ENCODE results near the gene KDSR.

KDSR gene, protein sequence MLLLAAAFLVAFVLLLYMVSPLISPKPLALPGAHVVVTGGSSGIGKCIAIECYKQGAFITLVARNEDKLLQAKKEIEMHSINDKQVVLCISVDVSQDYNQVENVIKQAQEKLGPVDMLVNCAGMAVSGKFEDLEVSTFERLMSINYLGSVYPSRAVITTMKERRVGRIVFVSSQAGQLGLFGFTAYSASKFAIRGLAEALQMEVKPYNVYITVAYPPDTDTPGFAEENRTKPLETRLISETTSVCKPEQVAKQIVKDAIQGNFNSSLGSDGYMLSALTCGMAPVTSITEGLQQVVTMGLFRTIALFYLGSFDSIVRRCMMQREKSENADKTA

DNA sequence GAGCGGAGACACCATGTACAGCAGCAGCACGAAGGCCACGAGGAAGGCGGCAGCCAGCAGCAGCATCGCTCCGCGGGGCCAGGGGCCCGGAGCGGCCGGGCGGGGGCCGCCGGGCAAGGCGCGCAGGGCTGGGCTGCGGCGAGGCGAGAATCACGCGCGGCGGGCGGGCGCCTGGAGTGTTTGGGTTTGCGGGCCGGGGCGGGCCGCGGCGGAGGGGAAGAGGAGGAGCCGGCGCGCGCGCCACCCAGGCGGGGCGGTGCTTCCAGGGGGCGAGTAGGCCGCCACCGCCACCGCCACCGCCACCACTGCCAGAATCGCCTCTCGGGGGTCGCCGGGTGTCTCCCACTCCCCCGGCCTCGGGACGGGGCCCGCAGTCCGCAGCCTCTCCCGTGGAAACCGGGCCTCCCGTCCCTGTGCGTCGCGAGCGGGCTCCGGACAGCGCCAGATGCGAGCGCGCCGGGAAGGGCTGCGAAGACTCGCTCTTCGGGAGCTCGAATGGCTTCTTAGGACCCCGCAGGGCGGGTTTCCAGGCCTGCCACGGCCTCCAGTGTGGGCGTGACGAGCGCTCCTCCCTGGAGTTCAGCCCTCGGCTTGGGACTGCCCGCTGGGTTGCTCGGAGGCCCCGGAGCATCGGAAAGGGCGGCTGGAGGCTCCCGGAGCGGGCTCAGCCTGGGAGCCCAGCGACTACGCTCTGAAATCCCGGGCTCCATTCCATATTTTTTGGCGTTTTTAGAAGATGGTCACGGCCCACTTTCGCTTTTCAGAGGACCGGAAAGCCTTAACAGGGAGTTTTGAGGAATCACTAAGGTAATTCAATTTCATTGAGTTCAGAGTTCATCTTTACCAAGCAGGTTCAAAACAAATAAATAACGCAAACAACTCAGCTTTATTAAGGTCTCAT lies at the start of gene KDSR:
Gene KDSR, minus strand, starts transcription at position 154 of the 901 bp plus-strand sequence. Its CDS starts 88 bp downstream, at position 66.
- DNase-seq (ENCODE audit: extremely low spot score) = peak; percentile 93
- CTCF ChIA-PET = interaction anchor here (0.6 to 1.3 kb wide), 3 partner anchors 42 to 59 kb away, joined by 3 read pairs; no protein-coding TSS in a partner anchor
- TF ChIP-seq, protein P1, sequence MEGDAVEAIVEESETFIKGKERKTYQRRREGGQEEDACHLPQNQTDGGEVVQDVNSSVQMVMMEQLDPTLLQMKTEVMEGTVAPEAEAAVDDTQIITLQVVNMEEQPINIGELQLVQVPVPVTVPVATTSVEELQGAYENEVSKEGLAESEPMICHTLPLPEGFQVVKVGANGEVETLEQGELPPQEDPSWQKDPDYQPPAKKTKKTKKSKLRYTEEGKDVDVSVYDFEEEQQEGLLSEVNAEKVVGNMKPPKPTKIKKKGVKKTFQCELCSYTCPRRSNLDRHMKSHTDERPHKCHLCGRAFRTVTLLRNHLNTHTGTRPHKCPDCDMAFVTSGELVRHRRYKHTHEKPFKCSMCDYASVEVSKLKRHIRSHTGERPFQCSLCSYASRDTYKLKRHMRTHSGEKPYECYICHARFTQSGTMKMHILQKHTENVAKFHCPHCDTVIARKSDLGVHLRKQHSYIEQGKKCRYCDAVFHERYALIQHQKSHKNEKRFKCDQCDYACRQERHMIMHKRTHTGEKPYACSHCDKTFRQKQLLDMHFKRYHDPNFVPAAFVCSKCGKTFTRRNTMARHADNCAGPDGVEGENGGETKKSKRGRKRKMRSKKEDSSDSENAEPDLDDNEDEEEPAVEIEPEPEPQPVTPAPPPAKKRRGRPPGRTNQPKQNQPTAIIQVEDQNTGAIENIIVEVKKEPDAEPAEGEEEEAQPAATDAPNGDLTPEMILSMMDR (IDR thresholded peaks at IDR 0.05; ENCODE audit: control extremely low read depth, extremely low read depth, low read depth, missing control alignments) = no peak
- POLR2A ChIA-PET = interaction anchor here (1.3 kb wide), 1 partner anchor 28 kb away, joined by 3 read pairs; no protein-coding TSS in a partner anchor

DNA sequence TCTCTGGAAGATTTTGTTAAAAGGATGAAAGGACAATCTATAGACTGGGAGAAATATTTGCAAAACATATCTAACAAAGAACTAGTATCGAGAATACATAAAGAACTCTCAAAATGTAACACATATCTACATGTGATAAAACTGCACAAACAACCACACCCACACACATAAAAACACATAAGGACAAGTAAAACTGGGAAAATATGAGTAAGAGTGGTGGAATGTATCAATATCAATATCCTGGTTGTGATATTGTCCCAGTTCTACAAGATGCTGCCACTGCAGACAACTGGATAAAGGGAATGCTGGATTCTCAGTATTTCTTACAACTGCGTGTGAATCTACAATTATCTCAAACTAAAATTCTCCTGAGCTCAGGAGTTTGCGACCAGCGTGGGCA lies 45.9 kb upstream of the KDSR start:
- ChIA-PET POLR2A (no interaction called here), CTCF (interaction anchor here (0.8 kb wide), 1 partner anchor 23 kb away, joined by 3 read pairs; no protein-coding TSS in a partner anchor)
- no peak for DNase-seq (ENCODE audit: extremely low spot score)
- TF ChIP-seq, protein P1 (IDR thresholded peaks at IDR 0.05; ENCODE audit: control extremely low read depth, extremely low read depth, low read depth, missing control alignments) = no peak

DNA sequence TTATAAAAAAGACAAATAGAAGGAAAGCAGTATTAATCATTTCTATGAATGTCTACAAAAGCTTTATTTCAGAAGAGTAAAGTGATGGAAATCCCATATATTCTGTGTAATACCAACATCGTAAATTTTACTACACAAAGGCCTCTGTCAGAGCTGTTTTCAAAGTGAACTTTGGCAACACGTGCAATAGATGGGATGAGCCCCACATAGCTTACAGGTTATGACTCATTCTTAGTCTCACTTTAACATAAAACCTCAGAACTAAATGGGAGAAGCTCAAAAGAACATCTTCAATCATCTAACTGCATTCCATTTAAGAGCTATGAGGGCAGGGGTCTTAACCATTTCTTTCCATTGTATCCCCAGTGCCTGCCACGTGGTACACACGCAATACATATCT lies 43.8 kb upstream of the KDSR start:
- no peak for DNase-seq (ENCODE audit: extremely low spot score)
- CTCF ChIA-PET = interaction anchor here (0.7 to 2.1 kb wide), 4 partner anchors 10 to 43 kb away, joined by 3 to 7 read pairs (median 6); no protein-coding TSS in a partner anchor
- POLR2A ChIA-PET = interaction anchor here (0.7 to 1.2 kb wide), 2 partner anchors 11 to 15 kb away, joined by 3 to 5 read pairs; partner anchors contain the start of gene VPS4B
- TF ChIP-seq, protein P1 (IDR thresholded peaks at IDR 0.05; ENCODE audit: control extremely low read depth, extremely low read depth, low read depth, missing control alignments) = no peak

DNA sequence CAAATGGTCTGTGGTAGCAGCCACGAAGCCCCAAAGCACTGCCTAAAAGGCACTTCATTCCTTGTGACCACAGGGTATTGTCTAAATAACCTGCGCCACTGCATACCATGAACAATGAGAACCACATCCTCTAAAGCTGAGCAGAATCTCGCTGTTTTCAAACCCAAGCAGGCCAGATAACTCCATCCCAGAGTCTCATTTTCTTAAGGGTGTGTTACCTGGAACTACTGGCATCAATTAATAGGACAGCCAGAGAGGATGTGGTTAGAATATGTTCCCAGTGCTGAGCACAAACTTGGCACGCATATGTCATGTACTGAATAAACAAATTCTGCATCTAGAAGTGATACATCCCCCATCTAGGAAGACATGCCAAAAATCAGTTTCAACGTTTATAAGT lies 42.3 kb upstream of the KDSR start:
- ChIA-PET CTCF (interaction anchor here (0.7 to 2.1 kb wide), 5 partner anchors 29 to 392 kb away, joined by 3 to 7 read pairs (median 4); no protein-coding TSS in a partner anchor), POLR2A (no interaction called here)
- no peak for DNase-seq (ENCODE audit: extremely low spot score)
- TF ChIP-seq, protein P1 (IDR thresholded peaks at IDR 0.05; ENCODE audit: control extremely low read depth, extremely low read depth, low read depth, missing control alignments) = no peak

DNA sequence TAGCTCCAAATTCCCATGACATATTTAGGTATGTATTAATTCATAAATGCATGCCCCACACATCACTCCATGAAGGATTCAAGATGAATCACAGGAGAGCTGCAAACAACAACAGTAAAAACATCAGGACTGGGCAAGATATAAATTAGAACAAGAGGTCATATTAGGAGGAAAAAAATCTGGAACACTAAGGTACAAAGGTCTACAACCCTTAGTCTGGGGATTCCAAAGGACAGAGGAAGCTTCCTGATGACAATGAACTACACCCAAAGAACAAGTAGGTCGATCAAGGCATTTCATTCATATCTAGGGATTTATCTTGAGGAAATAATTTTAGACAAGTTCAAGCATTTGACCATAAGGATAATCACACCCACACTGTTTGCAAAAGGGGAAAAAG lies 40.7 kb upstream of the KDSR start:
- TF ChIP-seq, protein P1 (IDR thresholded peaks at IDR 0.05; ENCODE audit: control extremely low read depth, extremely low read depth, low read depth, missing control alignments) = no peak
- POLR2A ChIA-PET = no interaction called here
- no peak for DNase-seq (ENCODE audit: extremely low spot score)
- CTCF ChIA-PET = interaction anchor here (1.6 kb wide), 1 partner anchor 12 kb away, joined by 4 read pairs; no protein-coding TSS in a partner anchor

DNA sequence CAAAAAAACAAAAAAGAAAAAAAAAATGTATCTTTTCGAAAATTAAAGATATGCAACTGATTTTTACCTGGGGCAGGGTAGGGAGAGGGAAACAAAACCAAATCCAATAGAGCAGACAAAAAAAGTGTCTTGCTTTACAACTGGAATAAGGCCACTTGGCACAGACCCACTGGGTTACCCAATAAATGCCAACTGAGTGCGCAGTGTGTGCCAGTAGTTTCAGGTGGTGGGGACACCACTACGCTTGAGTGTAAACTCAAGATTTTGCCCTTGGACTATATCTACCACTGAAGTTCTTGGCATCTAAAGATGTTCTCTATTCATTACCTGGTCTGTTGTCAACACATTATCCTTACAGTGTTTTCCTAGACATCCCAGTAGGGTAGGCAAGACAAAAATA lies 39.0 kb upstream of the KDSR start:
- TF ChIP-seq, protein P1 (IDR thresholded peaks at IDR 0.05; ENCODE audit: control extremely low read depth, extremely low read depth, low read depth, missing control alignments) = no peak
- no peak for DNase-seq (ENCODE audit: extremely low spot score)
- ChIA-PET POLR2A (no interaction called here), CTCF (interaction anchor here (1.0 to 1.6 kb wide), 2 partner anchors 10 to 17 kb away, joined by 4 read pairs; partner anchors contain the start of gene VPS4B)
